ENCODE measurements around the gene DPYD. TPM values are rescaled to one million over a fixed set of nuclear protein-coding genes. Genes with fewer than 3 reads are reported as not detected.

DPYD gene
- total RNA-seq, 1 donor, result 103 TPM

GRCh38 chr1:97572561-97572960 lies 348.3 kb downstream of the DPYD start:
- H3K4me1 ChIP-seq (ENCODE audit: insufficient read depth, low read length), result no peaks in the 10 kb centered on the region
- H3K4me3 ChIP-seq (ENCODE audit: low read length), result no peak overlapping the region
- H3K9me3 ChIP-seq (ENCODE audit: low read depth, low read length), result no peaks in the 10 kb centered on the region
- H3K27me3 ChIP-seq (ENCODE audit: insufficient read depth, low read length), result no peaks in the 10 kb centered on the region

GRCh38 chr1:97571760-97572159 lies 349.1 kb downstream of the DPYD start:
- H3K9me3 ChIP-seq (ENCODE audit: low read depth, low read length), result no peaks in the 10 kb centered on the region
- no peaks in the 10 kb centered on the region for H3K27me3 ChIP-seq (ENCODE audit: insufficient read depth, low read length)
- H3K4me3 ChIP-seq (ENCODE audit: low read length), result no peak overlapping the region
- no peaks in the 10 kb centered on the region for H3K4me1 ChIP-seq (ENCODE audit: insufficient read depth, low read length)

- H3K27me3 ChIP-seq (ENCODE audit: insufficient read depth, low read length), result no peaks in the 10 kb centered on the region
- no peak overlapping the region for H3K4me3 ChIP-seq (ENCODE audit: low read length)
- no peaks in the 10 kb centered on the region for H3K4me1 ChIP-seq (ENCODE audit: insufficient read depth, low read length)
- H3K9me3 ChIP-seq (ENCODE audit: low read depth, low read length), result no peaks in the 10 kb centered on the region
Measured at GRCh38 chr1:97570691-97571090, 350.1 kb downstream of the DPYD start.

- Histone ChIP-seq H3K4me1 (ENCODE audit: insufficient read depth, low read length) (no peaks in the 10 kb centered on the region), H3K4me3 (ENCODE audit: low read length) (no peak overlapping the region), H3K9me3 (ENCODE audit: low read depth, low read length) (no peaks in the 10 kb centered on the region), H3K27me3 (ENCODE audit: insufficient read depth, low read length) (no peaks in the 10 kb centered on the region)
Measured at GRCh38 chr1:97567000-97567749, 353.7 kb downstream of the DPYD start.

- Histone ChIP-seq H3K9me3 (ENCODE audit: low read depth, low read length) (no peaks in the 10 kb centered on the region), H3K4me1 (ENCODE audit: insufficient read depth, low read length) (no peaks in the 10 kb centered on the region), H3K4me3 (ENCODE audit: low read length) (no peak overlapping the region), H3K27me3 (ENCODE audit: insufficient read depth, low read length) (no peaks in the 10 kb centered on the region)
Measured at GRCh38 chr1:97565886-97566285, 354.9 kb downstream of the DPYD start.

- H3K27me3 ChIP-seq (ENCODE audit: insufficient read depth, low read length), result no peaks in the 10 kb centered on the region
- no peaks in the 10 kb centered on the region for H3K9me3 ChIP-seq (ENCODE audit: low read depth, low read length)
- H3K4me3 ChIP-seq (ENCODE audit: low read length), result no peak overlapping the region
- H3K4me1 ChIP-seq (ENCODE audit: insufficient read depth, low read length), result no peaks in the 10 kb centered on the region
Measured at GRCh38 chr1:97563926-97564325, 356.9 kb downstream of the DPYD start.

GRCh38 chr1:97562081-97562480 lies 358.8 kb downstream of the DPYD start:
- no peaks in the 10 kb centered on the region for H3K27me3 ChIP-seq (ENCODE audit: insufficient read depth, low read length)
- no peak overlapping the region for H3K4me3 ChIP-seq (ENCODE audit: low read length)
- no peaks in the 10 kb centered on the region for H3K9me3 ChIP-seq (ENCODE audit: low read depth, low read length)
- H3K4me1 ChIP-seq (ENCODE audit: insufficient read depth, low read length), result no peaks in the 10 kb centered on the region

GRCh38 chr1:97560714-97561113 lies 360.1 kb downstream of the DPYD start:
- H3K4me1 ChIP-seq (ENCODE audit: insufficient read depth, low read length), result no peaks in the 10 kb centered on the region

GRCh38 chr1:97553971-97554370 lies 366.9 kb downstream of the DPYD start:
- H3K9me3 ChIP-seq (ENCODE audit: low read depth, low read length), result no peaks in the 10 kb centered on the region
- H3K27me3 ChIP-seq (ENCODE audit: insufficient read depth, low read length), result no peaks in the 10 kb centered on the region
- H3K4me3 ChIP-seq (ENCODE audit: low read length), result no peak overlapping the region
- H3K4me1 ChIP-seq (ENCODE audit: insufficient read depth, low read length), result no peaks in the 10 kb centered on the region

More at GRCh38 chr1:97560714-97561113, 360.1 kb downstream of the DPYD start:
- no peak overlapping the region for H3K4me3 ChIP-seq (ENCODE audit: low read length)
- no peaks in the 10 kb centered on the region for H3K9me3 ChIP-seq (ENCODE audit: low read depth, low read length)
- H3K27me3 ChIP-seq (ENCODE audit: insufficient read depth, low read length), result no peaks in the 10 kb centered on the region

GRCh38 chr1:97551113-97551512 lies 369.7 kb downstream of the DPYD start:
- Histone ChIP-seq H3K9me3 (ENCODE audit: low read depth, low read length) (no peaks in the 10 kb centered on the region), H3K4me3 (ENCODE audit: low read length) (no peak overlapping the region), H3K4me1 (ENCODE audit: insufficient read depth, low read length) (no peaks in the 10 kb centered on the region), H3K27me3 (ENCODE audit: insufficient read depth, low read length) (no peaks in the 10 kb centered on the region)

GRCh38 chr1:97545446-97545845 lies 375.4 kb downstream of the DPYD start:
- no peaks in the 10 kb centered on the region for H3K4me1 ChIP-seq (ENCODE audit: insufficient read depth, low read length)
- H3K4me3 ChIP-seq (ENCODE audit: low read length), result no peak overlapping the region
- H3K27me3 ChIP-seq (ENCODE audit: insufficient read depth, low read length), result no peaks in the 10 kb centered on the region
- no peaks in the 10 kb centered on the region for H3K9me3 ChIP-seq (ENCODE audit: low read depth, low read length)

- Histone ChIP-seq H3K9me3 (ENCODE audit: low read depth, low read length) (no peaks in the 10 kb centered on the region), H3K4me1 (ENCODE audit: insufficient read depth, low read length) (no peaks in the 10 kb centered on the region), H3K27me3 (ENCODE audit: insufficient read depth, low read length) (no peaks in the 10 kb centered on the region)
Measured at GRCh38 chr1:97540346-97540888, 380.4 kb downstream of the DPYD start.

GRCh38 chr1:97538113-97538512 lies 382.7 kb downstream of the DPYD start:
- H3K4me1 ChIP-seq (ENCODE audit: insufficient read depth, low read length), result no peaks in the 10 kb centered on the region
- H3K27me3 ChIP-seq (ENCODE audit: insufficient read depth, low read length), result no peaks in the 10 kb centered on the region
- H3K4me3 ChIP-seq (ENCODE audit: low read length), result no peak overlapping the region
- H3K9me3 ChIP-seq (ENCODE audit: low read depth, low read length), result no peaks in the 10 kb centered on the region

More at GRCh38 chr1:97540346-97540888, 380.4 kb downstream of the DPYD start:
- no peak overlapping the region for H3K4me3 ChIP-seq (ENCODE audit: low read length)

- H3K9me3 ChIP-seq (ENCODE audit: low read depth, low read length), result no peaks in the 10 kb centered on the region
- H3K27me3 ChIP-seq (ENCODE audit: insufficient read depth, low read length), result no peaks in the 10 kb centered on the region
- H3K4me1 ChIP-seq (ENCODE audit: insufficient read depth, low read length), result no peaks in the 10 kb centered on the region
- no peak overlapping the region for H3K4me3 ChIP-seq (ENCODE audit: low read length)
Measured at GRCh38 chr1:97533358-97533757, 387.5 kb downstream of the DPYD start.

- Histone ChIP-seq H3K4me3 (ENCODE audit: low read length) (no peak overlapping the region), H3K4me1 (ENCODE audit: insufficient read depth, low read length) (no peaks in the 10 kb centered on the region), H3K9me3 (ENCODE audit: low read depth, low read length) (no peaks in the 10 kb centered on the region), H3K27me3 (ENCODE audit: insufficient read depth, low read length) (no peaks in the 10 kb centered on the region)
Measured at GRCh38 chr1:97529600-97529999, 391.2 kb downstream of the DPYD start.

GRCh38 chr1:97524211-97524610 lies 396.6 kb downstream of the DPYD start:
- Histone ChIP-seq H3K4me1 (ENCODE audit: insufficient read depth, low read length) (no peaks in the 10 kb centered on the region), H3K27me3 (ENCODE audit: insufficient read depth, low read length) (no peaks in the 10 kb centered on the region), H3K9me3 (ENCODE audit: low read depth, low read length) (no peaks in the 10 kb centered on the region), H3K4me3 (ENCODE audit: low read length) (no peak overlapping the region)

All from mononuclear cell (primary cell).